Thoracic aorta (tissue), 2 donors: ENCODE measurements around the gene CCDC136. TPM values are rescaled to one million over a fixed set of nuclear protein-coding genes. Genes with fewer than 3 reads are reported as not detected.

Experiments used
- ATAC-seq: fragments of 150-250 bp; one replicate; pipeline ENCODE4 v1.8.0; 2017; ENCODE audit warnings: low read depth; ENCODE audit not compliant: insufficient number of reproducible peaks, low FRiP score
- DNase-seq: peaks from one replicate; pipeline ENCODE4 v3.0.0-alpha.2; 2020; ENCODE audit warnings: low spot score
- H3K27ac ChIP-seq, 2 donors: fragments of 200-600 bp; sonication (generic); 1 replicate in 1 of 2; 2 replicates in 1 of 2; pipeline ENCODE4 v1.5.1; 2016; ENCODE audit warnings: mild to moderate bottlenecking in 2 of 2, moderate library complexity in 2 of 2
- H3K27me3 ChIP-seq: fragments of 200-600 bp; sonication (generic); replicated peaks from 2 replicates; pipeline ENCODE4 v1.6.0; 2016; ENCODE audit warnings: mild to moderate bottlenecking; ENCODE audit not compliant: insufficient read depth
- H3K36me3 ChIP-seq: fragments of 200-600 bp; sonication (generic); one replicate; pipeline ENCODE4 v1.5.1; 2016
- H3K4me1 ChIP-seq, 2 donors: fragments of 200-600 bp; sonication (generic); 1 replicate in 1 of 2; 2 replicates in 1 of 2; pipeline versions ENCODE4 v1.5.1 to v1.6.0; 2016; ENCODE audit warnings: low read depth in 2 of 2, mild to moderate bottlenecking in 1 of 2; ENCODE audit not compliant: control insufficient read depth in 1 of 2
- H3K4me3 ChIP-seq: fragments of 200-600 bp; sonication (generic); 2 replicates; pipeline ENCODE4 v1.5.1; 2016; ENCODE audit warnings: mild to moderate bottlenecking
- H3K9me3 ChIP-seq: fragments of 200-600 bp; sonication (generic); 2 replicates; pipeline ENCODE4 v1.5.1; 2016
- total RNA-seq, 2 donors: library from RNA; depleted of rRNA; stranded (reverse); fragments of >200 nt; gene quantifications; one replicate each; pipeline versions ENCODE4 v1.1.0 to v1.2.3, GENCODE V29; 2016
- TF ChIP-seq, protein P1 (sequence below): fragments of 200-600 bp; sonication (generic); IDR thresholded peaks from one replicate; pipeline ENCODE4 v1.5.1; 2019; ENCODE audit warnings: antibody characterized with exemption

Gene CCDC136
- total RNA-seq, 2 donors from 2014 or later = 29.3 to 34.7 TPM

GRCh38 chr7:128805225-128805624 is 13.5 kb downstream of the CCDC136 start:
- no peaks in the 10 kb centered on the region for H3K27me3 ChIP-seq
- H3K9me3 ChIP-seq = no peaks in the 10 kb centered on the region
- DNase-seq (no peak), ATAC-seq (no peak)
- peaks cover 10% of the 10 kb centered on the region for H3K36me3 ChIP-seq
- H3K27ac ChIP-seq = no peak overlapping the region
- TF ChIP-seq, protein P1, sequence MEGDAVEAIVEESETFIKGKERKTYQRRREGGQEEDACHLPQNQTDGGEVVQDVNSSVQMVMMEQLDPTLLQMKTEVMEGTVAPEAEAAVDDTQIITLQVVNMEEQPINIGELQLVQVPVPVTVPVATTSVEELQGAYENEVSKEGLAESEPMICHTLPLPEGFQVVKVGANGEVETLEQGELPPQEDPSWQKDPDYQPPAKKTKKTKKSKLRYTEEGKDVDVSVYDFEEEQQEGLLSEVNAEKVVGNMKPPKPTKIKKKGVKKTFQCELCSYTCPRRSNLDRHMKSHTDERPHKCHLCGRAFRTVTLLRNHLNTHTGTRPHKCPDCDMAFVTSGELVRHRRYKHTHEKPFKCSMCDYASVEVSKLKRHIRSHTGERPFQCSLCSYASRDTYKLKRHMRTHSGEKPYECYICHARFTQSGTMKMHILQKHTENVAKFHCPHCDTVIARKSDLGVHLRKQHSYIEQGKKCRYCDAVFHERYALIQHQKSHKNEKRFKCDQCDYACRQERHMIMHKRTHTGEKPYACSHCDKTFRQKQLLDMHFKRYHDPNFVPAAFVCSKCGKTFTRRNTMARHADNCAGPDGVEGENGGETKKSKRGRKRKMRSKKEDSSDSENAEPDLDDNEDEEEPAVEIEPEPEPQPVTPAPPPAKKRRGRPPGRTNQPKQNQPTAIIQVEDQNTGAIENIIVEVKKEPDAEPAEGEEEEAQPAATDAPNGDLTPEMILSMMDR = no peak
- no peak overlapping the region for H3K4me3 ChIP-seq
- peaks cover 0 to 8% of the 10 kb centered on the region in 2 donors for H3K4me1 ChIP-seq

DNA sequence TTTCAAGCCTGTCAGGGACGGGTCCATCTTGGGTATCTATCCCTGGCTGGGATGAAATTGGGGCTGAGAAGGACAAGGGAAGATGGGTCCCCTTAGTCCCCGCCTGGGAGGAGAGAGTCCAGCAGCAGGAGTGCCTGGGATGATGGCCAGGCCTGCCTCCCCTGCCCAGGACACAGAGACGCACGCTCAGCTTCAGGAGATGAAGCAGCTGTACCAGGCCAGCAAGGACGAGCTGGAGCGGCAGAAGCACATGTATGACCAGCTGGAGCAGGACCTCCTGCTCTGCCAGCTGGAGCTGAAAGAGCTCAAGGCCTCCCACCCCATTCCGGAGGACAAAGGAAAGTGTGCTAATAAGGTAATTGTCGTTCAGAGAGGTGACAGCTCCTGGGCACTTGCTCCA is 15.4 kb downstream of the CCDC136 start:
- DNase-seq (no peak), ATAC-seq (no peak)
- Histone ChIP-seq H3K36me3 (peaks cover 12% of the 10 kb centered on the region), H3K4me1 (peaks cover 0 to 7% of the 10 kb centered on the region in 2 donors), H3K4me3 (no peak overlapping the region), H3K27ac (no peak overlapping the region), H3K9me3 (no peaks in the 10 kb centered on the region), H3K27me3 (no peaks in the 10 kb centered on the region)
- TF ChIP-seq, protein P1 = no peak

- Histone ChIP-seq H3K27ac (no peak overlapping the region), H3K4me1 (no peaks in the 10 kb centered on the region), H3K36me3 (peaks cover 12% of the 10 kb centered on the region), H3K4me3 (no peak overlapping the region), H3K27me3 (no peaks in the 10 kb centered on the region), H3K9me3 (no peaks in the 10 kb centered on the region)
- TF ChIP-seq, protein P1 = no peak
- ATAC-seq = no peak
- DNase-seq = no peak
These were observed 17.6 kb downstream of the CCDC136 start for GRCh38 chr7:128809363-128809762.

DNA sequence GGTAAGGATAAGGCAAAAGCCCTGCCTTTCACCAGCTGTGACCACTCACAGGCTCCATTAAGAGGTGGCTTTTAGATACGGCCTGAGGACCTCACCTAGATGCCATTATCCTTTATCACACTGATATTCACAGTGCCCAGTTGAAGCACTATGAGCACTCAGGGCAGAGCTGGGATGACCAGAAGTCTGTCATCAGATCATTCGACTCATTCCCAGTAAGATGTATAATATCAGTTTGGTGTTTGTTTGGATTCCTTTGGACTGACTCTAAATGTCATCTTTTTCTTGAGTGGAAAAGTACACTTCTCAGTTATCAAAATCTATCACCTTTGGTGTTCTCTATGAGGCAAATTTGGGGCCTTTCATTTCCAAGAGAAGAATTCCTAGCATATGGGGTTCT is 18.7 kb downstream of the CCDC136 start:
- no peaks in the 10 kb centered on the region for H3K9me3 ChIP-seq
- no peaks in the 10 kb centered on the region for H3K27me3 ChIP-seq
- ATAC-seq (no peak), DNase-seq (no peak)
- H3K4me3 ChIP-seq = no peak overlapping the region
- peaks cover 12% of the 10 kb centered on the region for H3K36me3 ChIP-seq
- H3K27ac ChIP-seq = no peak overlapping the region
- H3K4me1 ChIP-seq = no peaks in the 10 kb centered on the region
- TF ChIP-seq, protein P1 = no peak

DNA sequence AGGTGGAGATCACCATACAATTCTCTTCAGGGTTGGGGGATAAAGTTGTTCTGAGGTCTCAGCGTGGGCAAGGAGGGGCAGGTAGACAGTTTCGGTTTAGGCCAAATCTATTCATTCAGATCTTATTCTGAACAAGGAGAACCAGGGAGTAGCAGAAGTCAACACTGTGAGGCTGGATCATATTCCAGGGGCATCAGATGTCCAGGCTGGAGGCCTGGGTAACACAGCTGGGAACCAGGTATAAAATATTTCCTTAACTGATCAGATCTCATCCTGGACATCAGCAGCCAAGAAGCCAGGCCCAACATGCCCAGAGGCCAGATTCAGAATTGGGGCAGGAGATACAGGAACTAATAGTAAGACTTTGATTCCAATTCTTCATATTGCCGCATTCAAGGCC is 19.2 kb downstream of the CCDC136 start:
- no peaks in the 10 kb centered on the region for H3K9me3 ChIP-seq
- H3K4me1 ChIP-seq = no peaks in the 10 kb centered on the region
- H3K27me3 ChIP-seq = no peaks in the 10 kb centered on the region
- peaks cover 12% of the 10 kb centered on the region for H3K36me3 ChIP-seq
- DNase-seq (no peak), ATAC-seq (no peak)
- TF ChIP-seq, protein P1 = no peak
- no peak overlapping the region for H3K4me3 ChIP-seq
- H3K27ac ChIP-seq = no peak overlapping the region
